ENCODE measurements around the gene ARF6.
A peak's percentile ranks its signal among the peaks of the same experiment; 100 is the strongest.
"Not testable (repeated sequence)": the region's sequence is repeated elsewhere in the genome, so short reads cannot be mapped to it uniquely, and the experiment has no call there.

The ARF6 gene

DNA sequence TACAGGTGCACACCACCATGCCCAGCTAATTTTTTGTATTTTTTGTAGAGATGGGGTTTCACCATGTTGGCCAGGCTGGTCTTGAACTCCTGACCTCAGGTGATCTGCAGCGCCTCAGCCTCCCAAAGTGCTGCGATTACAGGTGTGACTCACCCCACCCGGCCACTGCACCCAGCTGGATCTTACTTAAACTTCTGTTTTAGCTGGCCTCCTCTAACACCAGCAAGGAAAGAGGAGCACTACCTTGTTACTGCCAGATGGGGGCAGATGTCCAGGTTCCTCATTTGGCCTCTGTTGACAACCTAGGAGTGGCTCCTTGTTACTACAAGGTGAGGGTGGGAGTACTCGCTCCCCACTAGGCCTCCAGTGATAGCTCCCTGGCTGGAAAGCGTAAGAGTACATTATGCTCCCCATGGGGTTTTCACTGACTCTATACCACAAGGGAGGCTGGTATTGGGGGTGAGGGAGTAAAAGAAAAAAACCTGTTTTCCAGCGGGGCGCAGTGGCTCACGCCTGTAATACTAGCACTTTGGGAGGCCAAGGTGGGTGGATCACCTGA, 13.2 kb upstream of the ARF6 start:
- peak; percentile 90 for DNase-seq

DNA sequence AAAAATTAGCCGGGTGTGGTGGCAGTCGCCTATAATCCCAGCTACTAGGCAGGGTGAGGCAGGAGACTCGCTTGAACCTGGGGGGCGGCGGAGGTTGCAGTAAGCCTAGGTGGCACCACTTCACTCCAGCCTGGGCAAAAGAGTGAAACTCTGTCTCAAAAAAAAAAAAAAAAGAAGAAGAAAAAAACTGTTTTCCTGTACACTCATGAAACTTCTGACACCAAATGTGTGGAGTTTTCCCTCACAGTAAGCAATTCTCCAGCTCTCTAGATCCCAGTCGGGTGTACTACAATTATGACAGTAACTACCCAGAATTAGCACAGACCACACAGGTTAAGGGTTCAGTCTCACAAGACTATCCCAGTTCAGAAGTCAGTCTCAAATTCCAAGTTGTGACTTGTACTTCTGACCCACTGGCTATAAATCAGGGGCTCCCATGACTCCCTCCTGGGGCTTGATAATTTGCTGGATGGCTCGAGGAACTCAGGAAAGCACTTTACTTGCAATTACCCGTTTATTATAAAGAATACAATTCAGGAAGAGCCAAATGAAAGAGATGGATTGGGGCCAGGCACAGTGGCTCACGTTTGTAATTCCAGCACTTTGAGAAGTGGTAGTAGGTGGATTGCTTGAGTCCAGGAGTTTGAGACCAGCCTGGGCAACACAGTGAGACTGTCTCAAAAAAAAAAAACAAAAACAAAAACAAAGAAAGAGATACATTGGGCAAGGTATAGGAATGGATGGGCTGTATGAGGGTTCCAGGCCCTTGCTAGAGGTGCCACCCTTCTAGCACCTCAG, 12.4 kb upstream of the ARF6 start:
- DNase-seq = no peak

DNA sequence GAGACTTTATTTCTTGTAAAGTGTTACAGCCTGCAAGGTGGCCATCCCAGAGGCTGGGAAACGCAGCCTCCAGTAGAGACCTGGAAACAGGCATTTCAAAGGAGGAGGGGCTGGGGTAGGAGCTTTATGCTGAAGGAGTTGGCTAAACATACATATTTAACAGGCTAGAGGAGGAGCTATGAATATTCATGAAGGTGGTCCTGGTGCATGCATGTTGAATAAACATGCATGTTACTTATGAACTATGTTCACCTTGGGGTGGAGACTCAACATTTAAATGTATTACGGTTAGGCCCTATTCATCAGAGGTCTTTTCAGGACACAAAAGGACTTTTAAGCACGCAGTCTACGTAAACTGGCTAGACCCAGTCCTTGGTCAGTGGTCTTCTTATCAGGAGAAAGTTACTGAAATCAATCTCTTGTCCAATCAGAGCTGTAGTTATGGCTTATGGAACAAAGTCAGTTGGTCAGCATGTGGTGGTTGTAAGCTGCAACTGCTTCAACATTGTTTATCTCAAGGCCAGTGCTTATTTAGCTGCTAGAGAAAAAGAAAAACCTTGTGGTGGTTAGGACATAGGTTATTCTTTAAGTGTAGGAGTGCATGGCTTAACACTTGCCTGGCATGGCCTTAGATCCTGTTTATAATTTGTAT, 11.4 kb upstream of the ARF6 start:
- DNase-seq = peak; percentile 41

DNA sequence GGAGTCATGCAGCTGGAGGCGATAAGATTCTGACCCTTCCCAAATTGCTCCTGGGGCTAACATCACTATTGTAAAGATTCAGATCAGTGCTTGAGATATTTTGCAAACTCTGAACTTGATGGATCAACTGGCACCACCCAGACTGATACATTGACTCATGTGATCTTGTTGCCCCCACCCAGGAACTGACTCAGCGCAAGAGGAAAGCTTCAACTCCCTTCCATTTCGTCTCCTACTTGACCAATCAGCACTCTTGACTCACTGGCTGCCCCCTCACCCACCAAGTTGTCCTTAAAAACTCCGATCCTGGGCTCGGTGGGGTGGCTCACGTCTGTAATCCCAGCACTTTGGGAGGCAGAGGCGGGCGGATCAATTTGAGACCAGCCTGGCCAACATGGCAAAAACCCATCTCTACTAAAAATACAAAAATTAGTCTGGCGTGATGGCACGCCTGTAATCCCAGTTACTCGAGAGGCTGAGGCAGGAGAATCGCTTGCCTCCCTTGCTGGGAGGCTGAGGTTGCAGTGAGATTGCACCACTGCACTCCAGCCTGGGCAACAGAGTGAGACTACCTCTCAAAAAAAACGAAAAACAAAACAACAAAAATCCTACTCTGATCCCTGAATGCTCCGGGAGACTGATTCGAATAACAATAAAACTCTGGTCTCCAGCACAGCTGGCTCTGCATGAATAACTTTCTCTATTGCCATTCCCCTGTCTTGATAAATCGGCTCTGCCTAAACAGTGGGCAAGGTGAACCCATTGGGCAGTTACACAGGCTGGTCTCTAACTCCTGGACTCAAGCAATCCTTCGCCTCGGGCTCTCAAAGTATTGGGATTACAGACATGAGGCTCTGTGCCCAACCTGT, 9.8 kb upstream of the ARF6 start:
- peak; percentile 85 for DNase-seq

DNA sequence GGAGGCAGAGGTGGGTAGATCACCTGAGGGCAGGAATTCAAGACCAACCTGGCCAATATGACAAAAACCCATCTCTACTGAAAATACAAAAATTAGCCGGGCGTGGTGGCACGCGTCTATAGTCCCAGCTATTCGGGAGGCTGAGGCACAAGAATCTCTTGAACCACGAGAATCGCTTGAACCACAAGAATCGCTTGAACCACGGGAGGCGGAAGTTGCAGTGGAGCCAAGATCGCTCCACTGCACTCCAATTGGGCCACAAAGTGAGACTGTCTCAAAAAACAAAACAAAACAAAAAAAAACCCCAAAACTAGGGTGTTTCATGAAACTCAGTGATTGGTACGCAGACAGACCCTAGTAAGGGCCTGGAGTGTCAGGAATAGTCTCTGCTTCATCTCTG, 6.4 kb upstream of the ARF6 start:
- no peak for DNase-seq

DNA sequence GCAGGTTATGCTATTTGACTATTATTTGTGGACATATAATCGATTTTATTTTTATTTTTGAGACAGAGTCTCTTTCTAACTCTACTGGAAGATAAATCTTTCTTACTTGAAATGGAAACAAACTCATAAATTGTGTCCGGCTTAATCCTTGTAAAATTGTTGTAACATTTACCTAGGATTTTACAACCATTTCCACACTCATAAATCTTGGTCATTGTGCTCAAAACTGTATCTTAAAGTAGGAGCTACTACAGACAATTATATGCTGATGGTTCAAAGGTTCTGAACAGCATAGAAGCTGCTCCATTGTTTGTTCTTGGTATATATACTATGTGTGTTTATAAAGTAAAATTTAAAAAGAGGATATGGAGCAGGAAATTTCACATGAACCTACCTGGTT, 4.6 kb upstream of the ARF6 start:
- DNase-seq = no peak

DNA sequence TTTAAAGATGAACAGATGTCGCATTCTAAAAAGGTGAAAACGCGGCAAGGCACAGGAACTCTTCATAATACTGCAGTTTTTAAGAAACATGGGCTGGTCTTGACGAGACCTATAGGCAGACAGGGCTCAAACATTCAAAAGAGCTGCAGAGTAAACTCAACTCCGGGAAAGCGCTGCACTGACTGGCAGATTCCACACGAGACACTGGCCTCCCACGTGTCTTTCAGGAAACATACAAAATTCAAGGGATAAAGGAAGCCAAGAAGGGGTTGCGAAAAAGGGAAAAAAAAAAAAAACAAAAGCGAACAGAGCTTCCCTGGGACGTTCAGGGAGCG, 614 bp upstream of the ARF6 start:
- DNase-seq = peak; percentile 87

DNA sequence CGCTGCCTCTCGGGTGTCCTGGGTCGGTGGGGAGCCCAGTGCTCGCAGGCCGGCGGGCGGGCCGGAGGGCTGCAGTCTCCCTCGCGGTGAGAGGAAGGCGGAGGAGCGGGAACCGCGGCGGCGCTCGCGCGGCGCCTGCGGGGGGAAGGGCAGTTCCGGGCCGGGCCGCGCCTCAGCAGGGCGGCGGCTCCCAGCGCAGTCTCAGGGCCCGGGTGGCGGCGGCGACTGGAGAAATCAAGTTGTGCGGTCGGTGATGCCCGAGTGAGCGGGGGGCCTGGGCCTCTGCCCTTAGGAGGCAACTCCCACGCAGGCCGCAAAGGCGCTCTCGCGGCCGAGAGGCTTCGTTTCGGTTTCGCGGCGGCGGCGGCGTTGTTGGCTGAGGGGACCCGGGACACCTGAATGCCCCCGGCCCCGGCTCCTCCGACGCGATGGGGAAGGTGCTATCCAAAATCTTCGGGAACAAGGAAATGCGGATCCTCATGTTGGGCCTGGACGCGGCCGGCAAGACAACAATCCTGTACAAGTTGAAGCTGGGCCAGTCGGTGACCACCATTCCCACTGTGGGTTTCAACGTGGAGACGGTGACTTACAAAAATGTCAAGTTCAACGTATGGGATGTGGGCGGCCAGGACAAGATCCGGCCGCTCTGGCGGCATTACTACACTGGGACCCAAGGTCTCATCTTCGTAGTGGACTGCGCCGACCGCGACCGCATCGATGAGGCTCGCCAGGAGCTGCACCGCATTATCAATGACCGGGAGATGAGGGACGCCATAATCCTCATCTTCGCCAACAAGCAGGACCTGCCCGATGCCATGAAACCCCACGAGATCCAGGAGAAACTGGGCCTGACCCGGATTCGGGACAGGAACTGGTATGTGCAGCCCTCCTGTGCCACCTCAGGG, 679 bp downstream of the ARF6 start:
- DNase-seq = peak; percentile 70

DNA sequence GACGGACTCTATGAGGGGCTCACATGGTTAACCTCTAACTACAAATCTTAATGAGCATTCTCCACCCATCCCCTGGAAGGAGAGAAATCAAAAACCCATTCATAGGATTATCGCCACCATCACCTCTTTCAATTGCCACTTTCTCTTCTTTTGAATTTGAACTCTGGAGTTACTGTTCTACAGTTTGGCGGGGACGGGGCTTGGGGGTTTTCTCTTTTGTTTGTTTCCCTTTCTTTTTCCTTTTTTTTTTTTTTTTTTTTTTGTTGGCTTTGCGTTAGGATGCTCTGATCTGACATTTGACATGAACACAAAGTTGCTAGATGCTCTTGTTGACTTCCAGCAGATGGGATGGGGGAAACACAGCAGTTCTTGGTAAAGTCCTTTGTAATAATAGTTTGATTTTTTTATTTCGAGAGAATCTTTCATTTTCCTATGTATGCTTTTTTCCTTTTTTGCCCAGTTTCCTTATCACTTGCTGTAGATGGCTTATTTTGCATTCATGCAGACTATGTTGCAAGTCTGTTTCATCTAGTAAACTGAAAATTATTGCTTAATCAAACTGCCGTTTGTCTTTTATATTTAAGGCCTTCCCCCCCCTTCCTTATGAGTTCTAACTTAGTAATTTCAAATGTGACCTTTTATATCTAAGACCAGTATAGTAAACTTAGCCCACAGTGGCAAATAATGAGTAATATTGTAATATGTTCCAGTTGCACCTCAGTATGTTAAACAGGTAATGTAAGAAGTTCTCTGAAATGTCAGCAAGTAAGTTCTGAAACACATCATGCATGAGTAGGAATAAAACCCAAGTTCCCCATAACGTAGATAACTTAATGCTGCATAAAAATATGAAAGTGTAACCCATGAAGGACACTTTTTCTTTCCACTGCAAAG, 1.6 kb downstream of the ARF6 start:
- DNase-seq = not testable (repeated sequence)

DNA sequence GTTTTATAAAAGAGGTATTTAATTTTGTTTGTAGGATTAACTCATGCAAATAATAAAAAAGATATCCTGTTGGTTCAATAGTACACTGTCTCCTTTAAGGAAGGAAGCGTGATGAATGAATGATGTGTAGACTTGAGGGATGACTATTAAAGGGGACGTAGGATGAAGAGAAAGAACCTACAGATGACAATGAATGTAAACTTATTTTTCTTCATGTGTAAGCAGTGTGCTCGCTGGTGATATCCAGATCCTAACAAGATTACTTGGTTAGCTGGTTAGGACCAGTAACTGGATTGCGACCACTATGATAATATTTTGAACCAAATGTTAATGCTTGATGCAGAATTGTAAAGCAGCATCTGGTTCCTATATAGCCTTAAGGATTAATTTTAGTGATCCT, 2.6 kb downstream of the ARF6 start:
- DNase-seq = no peak

DNA sequence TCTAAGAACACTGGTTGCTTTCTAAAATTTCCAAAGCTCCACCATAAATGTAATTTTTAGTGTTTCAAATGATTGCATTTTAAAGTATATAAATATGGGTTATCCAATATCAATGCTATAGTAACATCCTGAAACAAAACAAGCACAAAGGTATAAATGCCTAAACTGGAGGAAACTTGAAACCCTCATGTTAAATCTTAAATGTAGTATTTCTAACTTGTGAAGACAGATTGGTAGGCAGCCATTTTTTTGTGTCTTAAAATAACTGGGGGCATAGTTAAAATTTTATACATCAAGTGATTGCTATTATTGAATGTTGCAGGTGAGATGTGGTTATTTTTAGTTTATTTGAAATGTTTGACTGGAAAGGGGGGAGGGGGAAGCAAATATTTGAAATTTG, 3.4 kb downstream of the ARF6 start:
- not testable (repeated sequence) for DNase-seq

DNA sequence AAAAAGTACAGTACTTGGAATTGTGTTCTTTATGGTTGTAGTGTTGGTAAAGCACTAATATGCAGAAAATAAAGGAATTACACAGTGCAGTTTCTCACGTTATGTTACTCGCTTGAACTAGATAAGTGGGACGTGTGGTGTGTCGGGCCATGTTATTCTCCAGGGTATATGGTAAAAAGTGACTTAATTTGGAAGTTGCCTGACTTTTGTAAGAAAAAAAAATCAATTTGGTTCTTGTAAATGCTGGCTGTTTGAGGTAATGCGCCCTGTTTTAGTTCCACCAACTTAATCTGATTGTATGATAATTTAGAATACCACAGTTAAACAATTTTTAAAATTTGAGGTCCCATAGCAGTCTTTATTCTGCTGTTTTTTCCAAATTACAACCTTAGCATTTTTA, 4.1 kb downstream of the ARF6 start:
- DNase-seq = peak; percentile 42

DNA sequence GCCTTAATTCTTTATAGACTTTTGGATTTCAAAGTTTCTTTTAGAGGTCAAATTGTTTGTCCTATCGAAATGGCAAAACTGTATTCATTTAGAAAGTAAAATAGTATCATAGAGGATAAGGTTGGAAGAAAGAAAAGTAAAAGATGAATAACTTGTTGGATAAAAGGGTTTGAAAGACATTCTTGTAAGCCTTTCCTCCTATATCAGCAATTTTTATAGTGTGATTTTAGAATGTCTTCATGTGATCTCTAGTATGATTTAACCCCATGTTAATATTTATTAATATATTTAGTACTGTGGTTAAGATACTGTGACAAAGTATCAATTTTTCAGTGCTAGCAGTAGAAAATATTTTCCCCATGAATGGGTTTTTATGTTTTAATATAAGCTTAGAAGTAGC, 4.5 kb downstream of the ARF6 start:
- no peak for DNase-seq

DNA sequence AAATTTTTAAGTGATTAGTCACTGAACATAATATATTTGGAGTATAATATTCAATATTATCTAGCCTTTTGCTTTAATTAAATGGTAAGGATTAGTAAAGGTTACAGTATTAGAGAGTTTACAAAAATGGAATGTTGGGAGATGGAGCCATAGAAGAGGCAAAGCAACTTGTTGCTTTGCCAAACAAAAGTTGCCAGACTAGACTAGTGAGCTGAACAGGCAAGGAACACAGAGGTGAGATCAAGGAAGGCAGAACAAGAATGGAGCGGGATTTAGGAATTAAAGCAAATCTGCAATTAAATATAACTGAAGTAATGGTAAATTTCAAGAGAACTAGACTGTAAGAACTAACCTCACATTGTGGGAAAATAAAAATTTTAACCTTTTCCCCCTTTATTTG, 5.1 kb downstream of the ARF6 start:
- no peak for DNase-seq

DNA sequence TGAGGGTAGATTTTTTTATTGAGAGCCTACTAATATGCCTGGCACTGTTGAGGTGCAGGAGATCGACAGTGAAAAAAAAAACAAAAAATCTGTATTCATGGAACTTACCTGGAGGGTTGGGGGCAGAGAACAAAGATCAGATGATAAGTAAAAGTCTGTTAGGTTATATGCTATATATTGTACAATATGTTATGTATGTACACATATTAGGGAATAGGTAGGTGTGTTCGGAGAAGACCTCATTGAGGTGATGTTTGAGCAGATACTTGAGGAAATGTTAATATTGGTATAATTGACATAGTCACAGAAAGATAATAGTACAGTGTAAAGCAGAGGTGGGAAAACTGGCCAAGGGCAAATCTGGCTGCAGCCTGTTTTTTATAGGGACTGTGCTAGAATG, 5.6 kb downstream of the ARF6 start:
- DNase-seq = no peak

DNA sequence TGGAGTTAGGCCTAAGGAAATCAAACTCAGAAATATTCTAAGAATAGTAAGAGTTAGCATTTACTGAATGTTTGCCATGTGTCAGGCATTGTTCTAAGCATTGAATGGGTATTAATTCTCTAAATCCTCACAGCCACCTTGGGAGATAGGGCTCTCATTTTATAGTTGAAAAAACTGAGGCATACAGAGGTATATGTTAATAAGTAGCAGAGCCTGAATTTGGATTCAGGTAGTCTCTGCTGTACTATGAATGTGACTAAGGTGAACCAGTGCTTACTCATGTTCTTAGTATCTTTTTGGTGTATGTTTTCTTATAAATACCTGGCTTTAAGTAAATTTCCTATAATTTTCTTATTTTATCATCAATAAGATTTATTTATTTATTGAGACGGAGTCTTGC, 8.1 kb downstream of the ARF6 start:
- DNase-seq = no peak

DNA sequence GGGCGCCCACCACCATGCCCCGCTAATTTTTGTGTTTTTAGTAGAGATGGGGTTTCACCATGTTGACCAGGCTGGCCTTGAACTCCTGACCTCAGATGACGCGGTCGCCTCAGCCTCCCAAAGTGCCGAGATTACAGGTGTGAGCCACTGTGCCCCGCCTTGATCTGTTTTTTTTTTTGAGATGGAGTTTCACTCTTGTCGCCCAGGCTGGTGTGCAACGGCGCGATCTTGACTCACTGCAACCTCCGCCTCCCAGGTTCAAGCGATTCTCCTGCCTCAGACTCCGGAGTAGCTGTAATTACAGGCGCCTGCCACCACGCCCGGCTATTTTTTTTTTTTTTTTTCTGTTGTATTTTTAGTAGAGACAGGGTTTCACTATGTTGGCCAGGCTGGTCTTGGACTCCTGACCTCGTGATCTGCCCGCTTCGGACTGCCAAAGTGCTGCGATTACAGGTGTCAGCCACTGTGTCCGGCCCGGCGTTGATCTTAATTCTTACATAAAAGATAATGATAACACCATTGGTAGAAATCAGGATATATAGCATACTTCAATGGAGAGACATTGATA, 9.9 kb downstream of the ARF6 start:
- not testable (repeated sequence) for DNase-seq

DNA sequence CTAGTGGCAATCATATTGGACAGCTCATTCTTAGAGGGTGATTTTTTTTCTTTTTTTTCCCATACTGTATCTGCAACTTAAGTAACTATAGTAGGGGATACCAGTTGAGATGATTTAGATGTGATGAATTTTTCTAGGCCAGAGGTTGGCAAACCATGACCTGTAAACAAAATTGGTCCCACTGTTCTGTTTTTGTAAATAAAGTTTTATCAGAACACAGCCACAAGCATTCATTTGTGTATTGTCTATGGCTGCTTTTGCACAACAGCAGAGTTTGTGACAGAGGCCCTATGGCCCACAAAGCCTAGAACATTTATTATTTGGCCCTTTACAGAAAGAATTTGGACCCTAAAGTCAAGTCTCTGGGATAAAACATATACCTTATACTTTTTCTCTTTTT, 11.4 kb downstream of the ARF6 start:
- DNase-seq = no peak

DNA sequence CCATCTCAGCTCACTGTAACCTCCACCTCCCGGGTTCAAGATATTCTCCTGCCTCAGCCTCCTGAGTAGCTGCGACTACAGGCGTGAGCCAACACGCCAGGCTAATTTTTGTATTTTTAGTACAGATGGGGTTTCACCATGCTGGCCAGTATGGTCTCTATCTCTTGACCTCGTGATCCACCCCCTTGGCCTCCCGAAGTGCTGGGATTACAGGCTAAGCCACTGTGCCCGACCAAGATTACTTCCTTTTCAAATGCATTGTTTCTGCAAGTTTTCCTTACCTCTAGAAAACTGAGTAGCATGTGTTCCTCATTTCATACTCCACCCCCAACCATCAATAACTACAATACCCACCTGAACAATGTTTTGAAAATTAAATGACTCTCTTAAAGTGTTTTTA, 13.1 kb downstream of the ARF6 start:
- DNase-seq = no peak

DNA sequence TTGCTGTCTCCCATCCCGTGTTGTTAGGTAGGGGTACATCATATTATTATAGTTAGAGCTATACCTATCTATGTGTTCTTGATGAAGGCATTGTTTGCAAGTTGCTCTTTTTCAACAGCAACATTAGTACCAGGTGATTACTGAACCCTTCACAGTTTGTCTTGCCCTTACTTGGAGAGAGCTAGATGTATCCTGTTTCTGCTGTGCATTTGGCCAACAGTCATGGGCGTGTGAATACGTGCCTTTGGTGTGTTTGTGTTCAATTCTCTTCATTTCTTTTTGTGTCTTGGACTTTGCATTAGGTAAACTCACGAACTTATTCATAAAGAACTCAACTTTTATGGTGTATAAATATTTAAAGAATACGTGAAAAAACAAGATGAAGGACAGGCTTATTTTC, 14.3 kb downstream of the ARF6 start:
- no peak for DNase-seq

DNA sequence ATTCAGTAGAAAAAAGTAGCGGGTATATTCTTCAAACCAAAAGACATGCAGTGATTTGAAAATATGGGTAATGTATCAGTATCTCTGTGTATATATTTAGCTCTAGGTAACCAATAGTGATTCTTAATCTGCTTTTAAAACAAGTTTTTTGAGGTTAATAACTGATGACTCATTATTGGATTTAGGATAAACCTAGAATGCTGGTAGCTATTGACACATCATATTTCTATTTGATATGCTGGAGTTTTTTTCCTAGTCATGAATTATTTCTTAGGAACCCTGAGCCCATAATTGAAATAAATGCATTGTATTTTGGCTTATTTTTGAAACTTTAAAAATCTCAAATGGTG, 15.5 kb downstream of the ARF6 start:
- DNase-seq = no peak
